K562 (cell line): ENCODE data around the gene SYNE1.

Experiments
- ESRRA ChIP-seq: fragments of 450-650 bp; IDR thresholded peaks from 2 replicates; pipeline ENCODE4 v1.6.1; 2014; ENCODE audit warnings: low read depth, mild to moderate bottlenecking, moderate library complexity, borderline replicate concordance
- POLR2A ChIP-seq: fragments of 450-650 bp; conservative IDR thresholded peaks from 2 replicates; pipeline ENCODE4 v1.6.1; 2016
- ZBTB1 ChIP-seq: sonication (generic); formaldehyde crosslinking; IDR thresholded peaks from 2 replicates; pipeline ENCODE4 v1.8.1; 2023; ENCODE audit warnings: missing genetic modification reagents, low read depth, mild to moderate bottlenecking, borderline replicate concordance
- ZC3H11A ChIP-seq: IDR thresholded peaks from 2 replicates; pipeline ENCODE4 v1.6.1; 2012; ENCODE audit warnings: low read depth, low read length, improper control_type of control experiment

- TF ChIP-seq ESRRA (no peak), POLR2A (no peak), ZBTB1 (no peak), ZC3H11A (no peak)
Measured at GRCh38 chr6:152143359-152143758, 493.8 kb downstream of the SYNE1 start.
